HepG2 (cell line): Measurements from ENCODE around the gene RPLP2. TPM values are rescaled to one million over a fixed set of nuclear protein-coding genes. Genes with fewer than 3 reads are reported as not detected.
A peak's percentile ranks its signal among the peaks of the same experiment; 100 is the strongest.

Experiments
- ATAC-seq: fragments of 200-7000 bp; cut with Tn5 transposase; 3 replicates; pipeline ENCODE4 v1.9.1; 2020; ENCODE audit warnings: mild to moderate bottlenecking, moderate library complexity
- BruUV-seq: library from RNA; stranded (reverse); fragments of 400-500 nt; replicated peaks from 2 replicates; lab custom pipeline; 2021; lab: Mats Ljungman, UMichigan
- CTCF ChIA-PET: fragments of 300-600 bp; formaldehyde crosslinking; extraction: SDS; loops from one replicate; lab custom pipeline; 2021; ENCODE audit warnings: low total read pairs, inconsistent platforms, low intra/inter-chr PET ratio; lab: Yijun Ruan, JAX
- POLR2A ChIA-PET: fragments of 350-600 bp; sonication (Branson Sonifier 250); formaldehyde crosslinking; loops from one replicate; lab custom pipeline; 2020; ENCODE audit warnings: antibody characterized with exemption, inconsistent platforms; lab: Yijun Ruan, JAX
- DNase-seq: peaks from one replicate; pipeline ENCODE4 v3.0.0-alpha.2; 2015; ENCODE audit warnings: low spot score
- FAIRE-seq: peaks from 3 replicates; lab custom pipeline; 2011; peaks lifted over from hg19 to GRCh38; lab: Jason Lieb, UNC
- H2AFZ ChIP-seq: one replicate; pipeline ENCODE4 v1.6.1; 2011; ENCODE audit warnings: low read length, inconsistent platforms
- H3K27ac ChIP-seq: fragments of 300-600 bp; 3 replicates; pipeline ENCODE4 v1.8.0; 2011; ENCODE audit warnings: mixed run types, mild to moderate bottlenecking, mixed read lengths, low read length, inconsistent platforms; ENCODE audit not compliant: insufficient read depth; ENCODE audit errors: extremely low read length
- H3K27me3 ChIP-seq, 2 experiments: fragments of 200-600 bp in 1 of 2; 2 replicates in 1 of 2; 3 replicates in 1 of 2; pipeline versions ENCODE4 v1.6.0 to v1.8.0; 2011; ENCODE audit warnings: low read length in 2 of 2, mild to moderate bottlenecking in 2 of 2, moderate library complexity in 2 of 2, inconsistent platforms in 1 of 2; ENCODE audit not compliant: insufficient read depth in 2 of 2, control insufficient read depth in 1 of 2
- H3K36me3 ChIP-seq, 2 experiments: fragments of 200-600 bp in 1 of 2; replicated peaks in 1 of 2; 2 replicates in 1 of 2; 3 replicates in 1 of 2; pipeline versions ENCODE4 v1.5.1 to v1.8.0; 2011; ENCODE audit warnings: low read length in 2 of 2, inconsistent platforms in 1 of 2; ENCODE audit not compliant: insufficient read depth in 2 of 2, control insufficient read depth in 1 of 2
- H3K4me1 ChIP-seq: 2 replicates; pipeline ENCODE4 v1.5.1; 2012; ENCODE audit warnings: low read length, inconsistent platforms; ENCODE audit not compliant: insufficient read depth
- H3K4me2 ChIP-seq: 2 replicates; pipeline ENCODE4 v1.6.0; 2011; ENCODE audit warnings: low read depth, low read length, inconsistent platforms
- H3K4me3 ChIP-seq, 3 experiments: fragments of 200-600 bp in 1 of 3; sonication (generic), shearing (Covaris generic) in 1 of 3; replicated peaks in 1 of 3; 2 replicates each; pipeline ENCODE4 v1.5.1; 2011 to 2016; ENCODE audit warnings: low read length in 3 of 3, inconsistent platforms in 2 of 3, low read depth in 2 of 3, mild to moderate bottlenecking in 2 of 3, control low read depth in 1 of 3, mixed read lengths in 1 of 3; ENCODE audit not compliant: insufficient read depth in 1 of 3
- H3K79me2 ChIP-seq: one replicate; pipeline ENCODE4 v1.6.1; 2011; ENCODE audit warnings: low read length, inconsistent platforms; ENCODE audit not compliant: insufficient read depth
- H3K9ac ChIP-seq: 2 replicates; pipeline ENCODE4 v1.6.0; 2011; ENCODE audit warnings: mild to moderate bottlenecking, low read depth, low read length, inconsistent platforms; ENCODE audit not compliant: insufficient read depth
- H3K9me3 ChIP-seq: 2 replicates; pipeline ENCODE4 v1.5.1; 2012; ENCODE audit warnings: mild to moderate bottlenecking, low read length
- H4K20me1 ChIP-seq: 2 replicates; pipeline ENCODE4 v1.6.0; 2011; ENCODE audit warnings: inconsistent platforms, mild to moderate bottlenecking, low read length, moderate library complexity; ENCODE audit not compliant: insufficient read depth
- AGO2 ChIP-seq: fragments of 200-400 bp; formaldehyde crosslinking; optimal IDR thresholded peaks from 2 replicates; pipeline ENCODE3; 2017; ENCODE audit warnings: mild to moderate bottlenecking, low read depth, low read length, moderate library complexity
- ARID2 ChIP-seq: sonication (generic); formaldehyde crosslinking; IDR thresholded peaks from 2 replicates; pipeline ENCODE4 v1.8.1; 2022; ENCODE audit warnings: mild to moderate bottlenecking, missing genetic modification reagents, borderline replicate concordance
- IKZF4 ChIP-seq: sonication (generic); formaldehyde crosslinking; IDR thresholded peaks from 2 replicates; pipeline ENCODE4 v1.5.1; 2020; ENCODE audit warnings: borderline replicate concordance, mild to moderate bottlenecking, low read depth, missing genetic modification reagents; ENCODE audit errors: not compliant biosample characterization
- POLR2G ChIP-seq: fragments of 200-400 bp; formaldehyde crosslinking; IDR thresholded peaks from 2 replicates; pipeline ENCODE4 v1.6.1; 2018; ENCODE audit warnings: mild to moderate bottlenecking, low read depth, low read length, moderate library complexity
- PRMT3 ChIP-seq: sonication (generic); formaldehyde crosslinking; IDR thresholded peaks from 2 replicates; pipeline ENCODE4 v1.8.1; 2022; ENCODE audit warnings: low read depth, mild to moderate bottlenecking, moderate library complexity, missing genetic modification reagents, borderline replicate concordance
- RBM39 ChIP-seq: fragments of 200-400 bp; formaldehyde crosslinking; IDR thresholded peaks from one replicate; pipeline ENCODE4 v1.6.1; 2018; ENCODE audit warnings: antibody characterized with exemption, mild to moderate bottlenecking, low read depth, low read length; ENCODE audit not compliant: poor library complexity, severe bottlenecking
- RFXANK ChIP-seq: IDR thresholded peaks from 2 replicates; pipeline ENCODE4 v1.6.1; 2016
- TBX2 ChIP-seq: sonication (generic); formaldehyde crosslinking; IDR thresholded peaks from 2 replicates; pipeline ENCODE4 v1.5.0; 2020; ENCODE audit warnings: missing genetic modification reagents, mild to moderate bottlenecking, borderline replicate concordance
- ZFY ChIP-seq: sonication (generic); formaldehyde crosslinking; IDR thresholded peaks from 2 replicates; pipeline ENCODE4 v1.4.0; 2020; ENCODE audit warnings: missing genetic modification reagents
- ZFYVE20 ChIP-seq: sonication (generic); formaldehyde crosslinking; IDR thresholded peaks from 2 replicates; pipeline ENCODE4 v1.8.0; 2023; ENCODE audit warnings: low read depth, mild to moderate bottlenecking, moderate library complexity, missing genetic modification reagents, borderline replicate concordance
- ZNF451 ChIP-seq: sonication (generic); formaldehyde crosslinking; IDR thresholded peaks from 2 replicates; pipeline ENCODE4 v1.5.0; 2020; ENCODE audit warnings: mild to moderate bottlenecking, missing genetic modification reagents
- ZNF775 ChIP-seq: sonication (generic); formaldehyde crosslinking; IDR thresholded peaks from 2 replicates; pipeline ENCODE4 v1.4.0; 2020; ENCODE audit warnings: missing genetic modification reagents, mild to moderate bottlenecking, moderate library complexity, borderline replicate concordance
- WGBS: methylation state at CpG from one replicate; pipeline ENCODE4 v1.1.6; 2017; ENCODE audit warnings: low lambda C conversion rate; 5-methylcytosine and 5-hydroxymethylcytosine counted together
- in situ Hi-C: cut with HindIII; loops from 2 replicates; pipeline ENCODE4 v1.10.0; 2017; ENCODE audit warnings: low pct_unique_long_range_greater_than_20kb; ENCODE audit not compliant: extremely low pct_ligation_motif_present
- intact Hi-C: fragments of 100-400 bp; cut with micrococcal nuclease; formaldehyde crosslinking; loops from one replicate; pipeline ENCODE4 v1.10.0; 2022; ENCODE audit not compliant: unreplicated experiment
- polyA plus RNA-seq, 8 experiments: library from polyadenylated mRNA; depleted of rRNA in 3 of 8; stranded (reverse) in 7 of 8; unstranded in 1 of 8; fragments of >200 nt; fragmentation: Illumina TruSeq in 4 of 8; extraction: Trizol in 4 of 8; gene quantifications; 2 replicates each; pipeline versions ENCODE4 v1.2.1 to v1.2.3, GENCODE V29; 2011 to 2016; ENCODE audit warnings: low read depth in 4 of 8, missing spikeins in 1 of 8, mixed read lengths in 1 of 8; ENCODE audit not compliant: insufficient read depth in 1 of 8
- total RNA-seq, 5 experiments: library from RNA; depleted of rRNA; stranded (reverse); fragments of >200 nt; fragmentation: Illumina TruSeq; extraction: Trizol; gene quantifications; 2 replicates each; pipeline ENCODE4 v1.2.3, GENCODE V29; 2016; ENCODE audit warnings: low read depth in 1 of 5
- TF ChIP-seq, protein P1 (sequence below): IDR thresholded peaks from 2 replicates; pipeline ENCODE4 v1.6.1; 2016
- TF ChIP-seq, protein P2 (sequence below): sonication (generic); formaldehyde crosslinking; IDR thresholded peaks from 2 replicates; pipeline ENCODE4 v1.4.0; 2020; ENCODE audit warnings: missing genetic modification reagents, borderline replicate concordance
- TF ChIP-seq, protein P3 (sequence below), 2 experiments: fragments of 450-650 bp in 1 of 2; sonication (generic) in 1 of 2; formaldehyde crosslinking; IDR thresholded peaks; 2 replicates each; pipeline versions ENCODE4 v1.5.0 to v1.8.0; 2020 to 2022; ENCODE audit warnings: mild to moderate bottlenecking in 1 of 2, missing genetic modification reagents in 1 of 2

RPLP2 gene
- total and polyA plus RNA-seq, 2 of the 13 experiments (the other 11 are each of a cell fraction or from before 2014, with no cell fraction given): 978 to 2,106 TPM

DNA sequence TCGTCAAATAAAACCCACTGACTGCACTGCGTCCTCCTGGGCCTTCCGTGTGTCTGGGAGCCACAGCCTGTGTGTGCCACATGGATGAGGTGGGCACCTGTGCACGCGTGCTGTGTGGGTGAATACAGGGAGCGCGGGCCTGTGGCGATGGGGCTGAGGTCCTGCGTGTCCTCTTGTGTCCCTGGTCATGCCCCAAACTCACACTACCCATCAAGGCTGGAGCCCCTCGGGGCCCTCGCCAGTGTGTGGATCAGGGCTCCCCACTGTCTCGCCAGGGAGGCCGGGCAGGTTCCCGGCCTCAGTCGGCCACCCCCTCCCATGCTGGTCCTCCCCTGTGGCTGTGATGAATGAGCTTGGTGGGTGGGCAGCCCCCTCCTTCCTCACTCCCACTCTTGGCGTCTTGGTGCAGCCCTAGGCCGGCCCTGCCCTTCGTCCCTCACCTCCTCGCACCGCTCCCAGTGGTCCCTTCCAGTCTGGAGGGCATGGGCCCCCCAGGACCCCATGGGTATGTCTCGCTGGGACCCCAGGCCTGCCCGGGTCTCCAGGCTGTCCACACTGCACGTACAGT, 22.3 kb downstream of the RPLP2 start (continued):
- TF ChIP-seq, protein P1, sequence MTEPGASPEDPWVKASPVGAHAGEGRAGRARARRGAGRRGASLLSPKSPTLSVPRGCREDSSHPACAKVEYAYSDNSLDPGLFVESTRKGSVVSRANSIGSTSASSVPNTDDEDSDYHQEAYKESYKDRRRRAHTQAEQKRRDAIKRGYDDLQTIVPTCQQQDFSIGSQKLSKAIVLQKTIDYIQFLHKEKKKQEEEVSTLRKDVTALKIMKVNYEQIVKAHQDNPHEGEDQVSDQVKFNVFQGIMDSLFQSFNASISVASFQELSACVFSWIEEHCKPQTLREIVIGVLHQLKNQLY (CRISPR knock-in tag): no peak

DNA sequence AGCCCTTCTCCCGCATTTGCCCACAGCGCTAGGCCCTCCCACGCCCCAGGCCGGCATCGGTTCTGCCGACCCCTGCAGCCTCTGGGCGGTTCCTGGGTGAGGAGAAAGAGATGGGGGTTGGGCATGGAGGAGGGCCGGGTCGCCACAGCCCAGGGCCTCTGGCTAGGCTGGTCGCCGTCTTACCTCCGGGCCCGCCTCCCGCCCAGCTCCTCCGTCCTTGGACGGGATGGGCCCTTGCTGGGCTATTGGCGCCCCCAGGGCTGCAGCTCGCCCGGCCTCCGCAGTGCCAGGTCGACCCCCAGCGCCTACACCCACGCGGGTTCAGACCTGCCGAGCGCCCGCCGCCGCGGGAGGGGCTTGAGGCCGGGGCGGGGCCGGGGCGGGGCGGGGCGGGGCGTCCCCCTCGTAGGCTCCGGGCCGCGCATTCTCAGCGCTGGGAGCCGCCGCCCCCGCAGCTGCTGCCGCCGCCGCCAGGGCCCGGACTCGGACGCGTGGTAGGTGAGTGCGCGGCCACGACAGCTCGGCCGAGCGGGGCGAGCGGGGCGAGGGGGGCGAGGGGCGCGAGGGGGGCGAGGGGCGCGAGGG, 22.9 kb downstream of the RPLP2 start, which contains the start of gene CD151:
TSS of gene CD151 (plus strand) at position 424 of the 585 bp plus-strand sequence. CDS start 3,118 bp downstream, outside the sequence.
- FAIRE-seq (no peak), ATAC-seq (peak; percentile 7), DNase-seq (no peak)
- Histone ChIP-seq H2AFZ (no peak within 1 kb of the TSS), H4K20me1 (peaks cover 7% of the 10 kb centered on the region; the same call in 1 of the 2 replicates), H3K4me3 (peak within 1 kb of the TSS; percentile 71 to 81 (median 77)), H3K27ac (peak within 1 kb of the TSS; percentile 61), H3K9ac (peak within 1 kb of the TSS; percentile 85), H3K36me3 (peaks cover 4 to 10% of the 10 kb centered on the region in 2 experiments; a peak in 3 of 5 replicates), H3K79me2 (peaks cover 11% of the 10 kb centered on the region), H3K27me3 (no peaks in the 10 kb centered on the region), H3K4me1 (peaks cover 75% of the 10 kb centered on the region), H3K4me2 (peak within 1 kb of the TSS; percentile 87), H3K9me3 (no peaks in the 10 kb centered on the region)
- CTCF ChIA-PET: no interaction called here
- POLR2A ChIA-PET: interaction anchor here (1.0 to 16.1 kb wide), 3 partner anchors 9 to 37 kb away, joined by 4 to 264 read pairs (median 141); partner anchors contain the start of genes PNPLA2, POLR2L and TSPAN4
- BruUV-seq: no TSS peak
- 4% methylated on average over 4 of the region's 67 CpGs for WGBS
- intact Hi-C loops (no loop called here), in situ Hi-C loops (no loop called here)
- no peak for TF ChIP-seq PRMT3
- TF ChIP-seq POLR2G: peak; percentile 31
- TF ChIP-seq, protein P2, sequence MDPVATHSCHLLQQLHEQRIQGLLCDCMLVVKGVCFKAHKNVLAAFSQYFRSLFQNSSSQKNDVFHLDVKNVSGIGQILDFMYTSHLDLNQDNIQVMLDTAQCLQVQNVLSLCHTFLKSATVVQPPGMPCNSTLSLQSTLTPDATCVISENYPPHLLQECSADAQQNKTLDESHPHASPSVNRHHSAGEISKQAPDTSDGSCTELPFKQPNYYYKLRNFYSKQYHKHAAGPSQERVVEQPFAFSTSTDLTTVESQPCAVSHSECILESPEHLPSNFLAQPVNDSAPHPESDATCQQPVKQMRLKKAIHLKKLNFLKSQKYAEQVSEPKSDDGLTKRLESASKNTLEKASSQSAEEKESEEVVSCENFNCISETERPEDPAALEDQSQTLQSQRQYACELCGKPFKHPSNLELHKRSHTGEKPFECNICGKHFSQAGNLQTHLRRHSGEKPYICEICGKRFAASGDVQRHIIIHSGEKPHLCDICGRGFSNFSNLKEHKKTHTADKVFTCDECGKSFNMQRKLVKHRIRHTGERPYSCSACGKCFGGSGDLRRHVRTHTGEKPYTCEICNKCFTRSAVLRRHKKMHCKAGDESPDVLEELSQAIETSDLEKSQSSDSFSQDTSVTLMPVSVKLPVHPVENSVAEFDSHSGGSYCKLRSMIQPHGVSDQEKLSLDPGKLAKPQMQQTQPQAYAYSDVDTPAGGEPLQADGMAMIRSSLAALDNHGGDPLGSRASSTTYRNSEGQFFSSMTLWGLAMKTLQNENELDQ (CRISPR knock-in tag): no peak
- TF ChIP-seq ZNF451 (CRISPR knock-in tag): 0 out of 2 replicates have a peak, but pooled peaks have one; percentile 42
- TF ChIP-seq, protein P3, sequence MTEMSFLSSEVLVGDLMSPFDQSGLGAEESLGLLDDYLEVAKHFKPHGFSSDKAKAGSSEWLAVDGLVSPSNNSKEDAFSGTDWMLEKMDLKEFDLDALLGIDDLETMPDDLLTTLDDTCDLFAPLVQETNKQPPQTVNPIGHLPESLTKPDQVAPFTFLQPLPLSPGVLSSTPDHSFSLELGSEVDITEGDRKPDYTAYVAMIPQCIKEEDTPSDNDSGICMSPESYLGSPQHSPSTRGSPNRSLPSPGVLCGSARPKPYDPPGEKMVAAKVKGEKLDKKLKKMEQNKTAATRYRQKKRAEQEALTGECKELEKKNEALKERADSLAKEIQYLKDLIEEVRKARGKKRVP (CRISPR knock-in tag; IDR thresholded peaks at IDR 0.05): no peak
- TF ChIP-seq ZFY (CRISPR knock-in tag): peak; percentile 51
- peak; percentile 6 for TF ChIP-seq AGO2
- TF ChIP-seq IKZF4 (CRISPR knock-in tag): no peak
- TF ChIP-seq ZFYVE20 (CRISPR knock-in tag): no peak
- no peak for TF ChIP-seq RFXANK (CRISPR knock-in tag)
- TF ChIP-seq ZNF775: no peak
- peak; percentile 22 for TF ChIP-seq RBM39
- no peak for TF ChIP-seq ARID2 (CRISPR knock-in tag)
- 0 out of 2 replicates have a peak, but pooled peaks have one; percentile 9 for TF ChIP-seq TBX2 (CRISPR knock-in tag)
